Measurements from ENCODE around the gene HTR4. TPM values are rescaled to one million over a fixed set of nuclear protein-coding genes. Genes with fewer than 3 reads are reported as not detected.

The HTR4 gene
- total RNA-seq, 1 donor from 2014 or later: not detected

- no peak for TF ChIP-seq EZH2phosphoT487 (IDR thresholded peaks at IDR 0.05)
- no peak for TF ChIP-seq CTCF (IDR thresholded peaks at IDR 0.05)
- no peak for TF ChIP-seq EZH2 (IDR thresholded peaks at IDR 0.05)
- Mint-ChIP-seq H3K27ac (no peak overlapping the region), H3K9me3 (peaks cover 2% of the 10 kb centered on the region), H3K4me1 (no peaks in the 10 kb centered on the region), H3K27me3 (ENCODE audit: insufficient read depth, low read depth) (peaks cover 3% of the 10 kb centered on the region), H3K36me3 (no peaks in the 10 kb centered on the region), H3K4me3 (no peak overlapping the region)
- Histone ChIP-seq H3K4me3 (no peak overlapping the region), H3K27me3 (no peaks in the 10 kb centered on the region), H3K4me1 (no peaks in the 10 kb centered on the region), H3K27ac (no peak overlapping the region), H3K4me2 (no peak overlapping the region), H3K36me3 (no peaks in the 10 kb centered on the region), H4K20me1 (ENCODE audit: low read depth) (no peaks in the 10 kb centered on the region), H3K9ac (no peak overlapping the region), H2AFZ (replicated peaks) (no peak overlapping the region), H3F3A (ENCODE audit: low read depth) (no peaks in the 10 kb centered on the region), H3K9me3 (ENCODE audit: low read depth) (no peaks in the 10 kb centered on the region), H3K79me2 (ENCODE audit: low read depth) (no peaks in the 10 kb centered on the region)
- DNase-seq (ENCODE audit: low spot score): no peak
Observed at GRCh38 chr5:148512498-148512897, 141.8 kb downstream of the HTR4 start.

GRCh38 chr5:148511810-148512347 is 142.4 kb downstream of the HTR4 start:
- H3K36me3 ChIP-seq: no peaks in the 10 kb centered on the region
- Mint-ChIP-seq H3K27ac (no peak overlapping the region), H3K4me3 (no peak overlapping the region), H3K27me3 (ENCODE audit: insufficient read depth, low read depth) (peaks cover 3% of the 10 kb centered on the region), H3K4me1 (no peaks in the 10 kb centered on the region), H3K9me3 (peaks cover 2% of the 10 kb centered on the region), H3K36me3 (no peaks in the 10 kb centered on the region)
- no peak overlapping the region for H3K27ac ChIP-seq
- H3K79me2 ChIP-seq (ENCODE audit: low read depth): no peaks in the 10 kb centered on the region
- no peak overlapping the region for H3K4me3 ChIP-seq
- H3K27me3 ChIP-seq: no peaks in the 10 kb centered on the region
- H3K4me1 ChIP-seq: no peaks in the 10 kb centered on the region
- no peaks in the 10 kb centered on the region for H4K20me1 ChIP-seq (ENCODE audit: low read depth)
- DNase-seq (ENCODE audit: low spot score): no peak
- no peaks in the 10 kb centered on the region for H3F3A ChIP-seq (ENCODE audit: low read depth)
- TF ChIP-seq EZH2 (IDR thresholded peaks at IDR 0.05) (no peak), CTCF (IDR thresholded peaks at IDR 0.05) (no peak), EZH2phosphoT487 (IDR thresholded peaks at IDR 0.05) (no peak)
- H3K9ac ChIP-seq: no peak overlapping the region
- no peaks in the 10 kb centered on the region for H3K9me3 ChIP-seq (ENCODE audit: low read depth)
- no peak overlapping the region for H2AFZ ChIP-seq (replicated peaks)
- no peak overlapping the region for H3K4me2 ChIP-seq

GRCh38 chr5:148509893-148510292 is 144.4 kb downstream of the HTR4 start:
- no peaks in the 10 kb centered on the region for H3K79me2 ChIP-seq (ENCODE audit: low read depth)
- H3K27me3 ChIP-seq: no peaks in the 10 kb centered on the region
- H3K27ac Mint-ChIP-seq: no peak overlapping the region
- no peak overlapping the region for H3K9ac ChIP-seq
- H3K27ac ChIP-seq: no peak overlapping the region
- no peaks in the 10 kb centered on the region for H3K9me3 ChIP-seq (ENCODE audit: low read depth)
- no peaks in the 10 kb centered on the region for H4K20me1 ChIP-seq (ENCODE audit: low read depth)
- no peak overlapping the region for H3K4me3 Mint-ChIP-seq
- H2AFZ ChIP-seq (replicated peaks): no peak overlapping the region
- no peak for DNase-seq (ENCODE audit: low spot score)
- no peak overlapping the region for H3K4me3 ChIP-seq
- peaks cover 3% of the 10 kb centered on the region for H3K27me3 Mint-ChIP-seq (ENCODE audit: insufficient read depth, low read depth)
- H3K36me3 Mint-ChIP-seq: no peaks in the 10 kb centered on the region
- no peaks in the 10 kb centered on the region for H3K4me1 Mint-ChIP-seq
- no peak overlapping the region for H3K4me2 ChIP-seq
- no peaks in the 10 kb centered on the region for H3K4me1 ChIP-seq
- H3K9me3 Mint-ChIP-seq: no peaks in the 10 kb centered on the region
- no peaks in the 10 kb centered on the region for H3F3A ChIP-seq (ENCODE audit: low read depth)
- H3K36me3 ChIP-seq: no peaks in the 10 kb centered on the region
- TF ChIP-seq EZH2 (IDR thresholded peaks at IDR 0.05) (no peak), EZH2phosphoT487 (IDR thresholded peaks at IDR 0.05) (no peak), CTCF (IDR thresholded peaks at IDR 0.05) (no peak)

Data from neural progenitor cell (in vitro differentiated cells).